Erythroblast (primary cell): ENCODE measurements around the gene PRKG1.

Experiments used
- GATA1 ChIP-seq: IDR thresholded peaks from 2 replicates; pipeline ENCODE4 v1.6.1; 2011; ENCODE audit warnings: low read depth, mild to moderate bottlenecking, control low read depth, low read length, moderate library complexity
- POLR2A ChIP-seq: IDR thresholded peaks from 2 replicates; pipeline ENCODE4 v1.6.1; 2011; ENCODE audit warnings: mild to moderate bottlenecking, low read length

DNA sequence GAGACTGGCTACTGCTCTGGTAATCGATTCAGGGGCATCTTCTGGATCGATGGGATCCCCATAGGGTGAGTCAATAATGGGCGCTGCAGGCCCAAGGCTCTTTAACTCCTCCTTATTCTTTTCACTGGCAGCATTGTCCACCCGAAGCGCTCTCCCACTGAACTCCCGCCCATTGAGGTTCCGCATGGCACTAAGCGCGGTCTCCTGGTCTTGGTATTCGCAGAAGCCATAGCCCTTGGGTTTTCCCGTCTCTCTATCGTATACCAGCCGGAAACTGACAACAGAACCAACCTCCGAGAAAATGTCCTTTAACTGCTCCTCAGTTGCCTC, 624.8 kb downstream of the PRKG1 start:
- TF ChIP-seq GATA1 (no peak), POLR2A (no peak)
